ENCODE measurements around the gene RBP3. TPM values are rescaled to one million over a fixed set of nuclear protein-coding genes. Genes with fewer than 3 reads are reported as not detected.
A peak's percentile ranks its signal among the peaks of the same experiment; 100 is the strongest.

Gene RBP3
- total and polyA plus RNA-seq, 2 donors from 2014 or later: not detected

GRCh38 chr10:47404446-47404845, 56.3 kb downstream of the RBP3 start:
- Histone ChIP-seq H3K36me3 (ENCODE audit: control insufficient read depth in 2 of 3, insufficient read depth in 3 of 3, low read length in 3 of 3) (no peaks in the 10 kb centered on the region), H3K4me3 (ENCODE audit: low read length in 3 of 3) (no peak overlapping the region), H3K9ac (ENCODE audit: low read length in 3 of 3) (no peak overlapping the region), H3K4me1 (ENCODE audit: control insufficient read depth in 2 of 3, insufficient read depth in 2 of 3, low read depth in 1 of 3, low read length in 3 of 3) (peaks cover 7 to 23% (median 7%) of the 10 kb centered on the region in 3 donors), H3K27ac (ENCODE audit: low read depth in 2 of 2, low read length in 2 of 2) (no peak overlapping the region), H3K27me3 (ENCODE audit: control insufficient read depth, insufficient read depth, low read length) (no peaks in the 10 kb centered on the region), H3K9me3 (ENCODE audit: control insufficient read depth in 2 of 3, insufficient read depth in 1 of 3, low read length in 3 of 3) (peaks cover 0 to 2% (median 0%) of the 10 kb centered on the region in 3 donors)
- FAIRE-seq (no peak), DNase-seq (peak in 2 of 5 donors; percentile 38 to 62)
- no peak for TF ChIP-seq CTCF (IDR thresholded peaks at IDR 0.05; ENCODE audit: borderline replicate concordance, extremely low read depth, insufficient read depth)
- intact Hi-C loops (cut with DNase I): no loop called here

GRCh38 chr10:47404937-47405336, 56.8 kb downstream of the RBP3 start:
- Histone ChIP-seq H3K4me3 (ENCODE audit: low read length in 3 of 3) (no peak overlapping the region), H3K4me1 (ENCODE audit: control insufficient read depth in 2 of 3, insufficient read depth in 2 of 3, low read depth in 1 of 3, low read length in 3 of 3) (peaks cover 7 to 23% (median 7%) of the 10 kb centered on the region in 3 donors), H3K27me3 (ENCODE audit: control insufficient read depth, insufficient read depth, low read length) (no peaks in the 10 kb centered on the region), H3K9ac (ENCODE audit: low read length in 3 of 3) (no peak overlapping the region), H3K27ac (ENCODE audit: low read depth in 2 of 2, low read length in 2 of 2) (peak overlapping the region in 1 of 2 donors; percentile 4), H3K36me3 (ENCODE audit: control insufficient read depth in 2 of 3, insufficient read depth in 3 of 3, low read length in 3 of 3) (no peaks in the 10 kb centered on the region), H3K9me3 (ENCODE audit: control insufficient read depth in 2 of 3, insufficient read depth in 1 of 3, low read length in 3 of 3) (peaks cover 0 to 2% (median 0%) of the 10 kb centered on the region in 3 donors)
- TF ChIP-seq CTCF (IDR thresholded peaks at IDR 0.05; ENCODE audit: borderline replicate concordance, extremely low read depth, insufficient read depth): no peak
- DNase-seq (no peak), FAIRE-seq (no peak)
- intact Hi-C loops (cut with DNase I): no loop called here

GRCh38 chr10:47405857-47406547, 57.8 kb downstream of the RBP3 start:
- Histone ChIP-seq H3K27me3 (ENCODE audit: control insufficient read depth, insufficient read depth, low read length) (no peaks in the 10 kb centered on the region), H3K4me3 (ENCODE audit: low read length in 3 of 3) (no peak overlapping the region), H3K27ac (ENCODE audit: low read depth in 2 of 2, low read length in 2 of 2) (no peak overlapping the region), H3K36me3 (ENCODE audit: control insufficient read depth in 2 of 3, insufficient read depth in 3 of 3, low read length in 3 of 3) (no peaks in the 10 kb centered on the region), H3K4me1 (ENCODE audit: control insufficient read depth in 2 of 3, insufficient read depth in 2 of 3, low read depth in 1 of 3, low read length in 3 of 3) (peaks cover 7 to 23% (median 7%) of the 10 kb centered on the region in 3 donors), H3K9me3 (ENCODE audit: control insufficient read depth in 2 of 3, insufficient read depth in 1 of 3, low read length in 3 of 3) (peaks cover 0 to 2% (median 0%) of the 10 kb centered on the region in 3 donors), H3K9ac (ENCODE audit: low read length in 3 of 3) (no peak overlapping the region)
- peak in 1 of 5 donors; percentile 73 for DNase-seq
- no peak for FAIRE-seq
- intact Hi-C loops (cut with DNase I): no loop called here
- TF ChIP-seq CTCF (IDR thresholded peaks at IDR 0.05; ENCODE audit: borderline replicate concordance, extremely low read depth, insufficient read depth): no peak

Data from kidney (tissue), 14 donors.